Measurements from ENCODE around the gene GPRC5B.

DNA sequence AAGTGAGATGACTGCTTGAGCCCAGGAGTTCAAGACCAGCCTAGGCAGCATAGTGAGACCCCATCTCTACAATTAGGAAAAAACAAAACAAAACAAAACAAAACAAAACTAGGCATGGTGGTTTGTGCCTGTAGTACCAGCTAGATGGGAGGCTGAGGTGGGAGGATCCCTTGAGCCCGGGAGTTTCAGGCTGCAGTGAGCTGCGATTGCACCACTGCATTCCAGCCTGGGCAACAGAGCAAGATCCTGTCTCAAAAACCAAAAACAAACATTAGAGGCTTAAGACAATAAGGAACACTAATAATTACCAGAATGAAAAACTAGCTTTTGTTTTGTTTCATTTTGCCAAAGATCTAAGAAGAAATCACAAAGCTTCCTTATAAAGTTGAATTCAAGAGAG lies 69.2 kb downstream of the GPRC5B start:
- TF ChIP-seq, protein P1, sequence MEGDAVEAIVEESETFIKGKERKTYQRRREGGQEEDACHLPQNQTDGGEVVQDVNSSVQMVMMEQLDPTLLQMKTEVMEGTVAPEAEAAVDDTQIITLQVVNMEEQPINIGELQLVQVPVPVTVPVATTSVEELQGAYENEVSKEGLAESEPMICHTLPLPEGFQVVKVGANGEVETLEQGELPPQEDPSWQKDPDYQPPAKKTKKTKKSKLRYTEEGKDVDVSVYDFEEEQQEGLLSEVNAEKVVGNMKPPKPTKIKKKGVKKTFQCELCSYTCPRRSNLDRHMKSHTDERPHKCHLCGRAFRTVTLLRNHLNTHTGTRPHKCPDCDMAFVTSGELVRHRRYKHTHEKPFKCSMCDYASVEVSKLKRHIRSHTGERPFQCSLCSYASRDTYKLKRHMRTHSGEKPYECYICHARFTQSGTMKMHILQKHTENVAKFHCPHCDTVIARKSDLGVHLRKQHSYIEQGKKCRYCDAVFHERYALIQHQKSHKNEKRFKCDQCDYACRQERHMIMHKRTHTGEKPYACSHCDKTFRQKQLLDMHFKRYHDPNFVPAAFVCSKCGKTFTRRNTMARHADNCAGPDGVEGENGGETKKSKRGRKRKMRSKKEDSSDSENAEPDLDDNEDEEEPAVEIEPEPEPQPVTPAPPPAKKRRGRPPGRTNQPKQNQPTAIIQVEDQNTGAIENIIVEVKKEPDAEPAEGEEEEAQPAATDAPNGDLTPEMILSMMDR (IDR thresholded peaks at IDR 0.05): no peak
- TF ChIP-seq POLR2A (IDR thresholded peaks at IDR 0.05): no peak
